NCI-H69 (cell line): Measurements from ENCODE around the gene CACNA1I.

Experiments used
- DNase-seq: peaks from one replicate; lab custom pipeline; 2025; lab: John Stamatoyannopoulos, UW

Gene CACNA1I

DNA sequence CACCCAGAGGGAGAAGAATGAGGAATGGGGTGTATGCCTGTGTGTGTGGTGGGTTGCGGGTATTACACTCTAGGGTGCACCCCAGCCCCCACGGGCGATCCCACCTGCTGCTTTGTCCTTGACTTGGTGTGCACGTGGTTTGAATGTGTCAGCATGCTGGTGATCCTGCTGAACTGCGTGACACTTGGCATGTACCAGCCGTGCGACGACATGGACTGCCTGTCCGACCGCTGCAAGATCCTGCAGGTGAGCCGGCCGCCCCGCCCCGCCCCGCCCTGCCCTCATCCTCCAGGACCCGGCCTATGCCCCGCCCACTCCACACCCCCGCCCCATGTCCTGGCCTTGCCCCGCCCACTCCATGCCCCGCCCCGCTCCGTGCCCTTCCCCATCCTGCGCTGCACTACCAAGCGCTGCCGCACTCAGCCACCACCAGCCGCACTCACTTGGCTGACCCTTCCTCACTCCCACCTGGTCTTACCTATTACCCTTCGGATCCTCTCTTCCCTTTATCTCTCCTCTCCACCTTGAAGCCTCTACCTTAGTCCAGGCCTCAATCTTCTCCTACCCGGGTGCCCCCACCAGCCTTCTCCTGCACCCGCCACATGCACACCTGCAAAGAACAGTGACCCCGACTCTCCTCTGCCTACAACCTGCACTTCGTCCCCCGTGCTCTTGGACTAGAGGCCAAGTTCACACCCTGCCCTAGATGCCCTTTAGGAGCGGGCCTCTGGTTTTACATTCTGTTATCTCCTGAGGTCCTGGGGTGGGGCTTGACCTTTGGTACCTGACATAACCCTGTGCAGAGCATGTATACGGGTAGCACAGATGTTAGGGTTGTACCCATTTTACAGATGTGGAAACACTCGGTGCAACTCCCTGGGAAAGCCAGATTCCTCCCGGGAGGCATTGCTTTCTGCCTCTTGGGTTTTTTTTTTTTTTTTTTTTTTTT lies 27.7 kb downstream of the CACNA1I start:
- peak; percentile 88 for DNase-seq

DNA sequence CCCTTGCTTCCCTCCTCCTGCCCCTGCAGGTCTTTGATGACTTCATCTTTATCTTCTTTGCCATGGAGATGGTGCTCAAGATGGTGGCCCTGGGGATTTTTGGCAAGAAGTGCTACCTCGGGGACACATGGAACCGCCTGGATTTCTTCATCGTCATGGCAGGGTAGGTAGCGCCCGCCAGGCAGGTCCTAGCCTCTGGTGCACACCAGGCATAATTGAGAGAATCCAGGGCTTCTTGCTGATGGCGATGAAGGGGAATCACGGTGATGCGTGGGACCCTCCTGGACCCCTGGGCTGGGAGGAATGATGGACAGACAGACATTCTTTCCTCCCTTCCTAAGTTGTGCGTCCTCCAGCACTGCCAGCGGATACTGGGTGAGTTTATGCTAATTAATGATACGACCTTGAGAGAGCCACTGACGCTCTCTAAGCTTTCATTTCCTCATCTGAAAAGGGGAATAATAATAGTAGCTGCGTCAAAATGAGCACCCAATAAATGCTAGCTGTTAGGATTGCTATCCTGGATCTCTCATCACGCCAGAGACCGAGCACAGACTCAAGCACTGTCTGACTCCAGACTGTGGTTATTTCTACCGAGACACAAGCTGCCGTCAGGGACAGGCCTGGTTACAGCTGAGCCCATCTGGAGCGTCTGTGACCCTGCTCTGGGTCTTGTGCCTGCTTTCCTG lies 30.1 kb downstream of the CACNA1I start:
- no peak for DNase-seq

GRCh38 chr22:39601180-39601535 lies 30.6 kb downstream of the CACNA1I start:
- DNase-seq: no peak

DNA sequence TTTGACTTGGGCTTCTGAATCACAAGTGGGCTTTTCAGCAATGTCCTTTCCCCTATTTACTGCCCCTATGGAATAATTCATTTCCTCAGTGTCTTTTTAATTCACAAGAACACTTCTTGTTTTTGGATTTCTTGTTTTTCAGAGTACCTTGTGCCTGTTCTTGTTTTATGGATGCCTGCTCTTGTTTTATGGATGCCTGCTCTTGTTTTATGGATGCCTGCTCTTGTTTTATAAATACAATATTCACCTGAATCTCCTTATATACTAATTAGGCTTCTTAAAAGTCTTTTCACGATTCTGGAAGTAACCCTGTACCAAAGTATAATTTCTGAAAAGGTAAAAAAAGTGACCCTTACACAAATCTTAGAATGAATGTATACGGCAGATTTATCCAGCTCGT lies 32.8 kb downstream of the CACNA1I start:
- DNase-seq: no peak

DNA sequence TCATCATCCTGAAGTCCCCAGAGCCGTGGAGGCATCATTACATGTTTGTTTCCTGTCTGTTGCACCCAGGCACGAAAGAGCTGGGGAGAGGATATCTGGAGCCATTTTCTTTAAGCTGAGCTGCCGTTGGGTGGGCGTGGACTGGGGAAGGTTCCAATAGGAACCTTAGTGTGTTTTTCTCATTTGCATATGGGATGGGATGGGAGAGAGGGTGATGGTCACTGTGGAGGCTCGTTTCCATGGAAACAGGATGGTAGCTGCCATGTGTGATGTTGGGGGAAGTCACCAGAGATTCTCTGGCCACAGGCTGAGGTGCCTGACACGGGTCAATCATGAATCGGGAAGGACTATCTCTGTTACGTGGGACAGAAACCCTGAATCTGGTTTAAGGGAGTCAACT lies 39.7 kb downstream of the CACNA1I start:
- no peak for DNase-seq

DNA sequence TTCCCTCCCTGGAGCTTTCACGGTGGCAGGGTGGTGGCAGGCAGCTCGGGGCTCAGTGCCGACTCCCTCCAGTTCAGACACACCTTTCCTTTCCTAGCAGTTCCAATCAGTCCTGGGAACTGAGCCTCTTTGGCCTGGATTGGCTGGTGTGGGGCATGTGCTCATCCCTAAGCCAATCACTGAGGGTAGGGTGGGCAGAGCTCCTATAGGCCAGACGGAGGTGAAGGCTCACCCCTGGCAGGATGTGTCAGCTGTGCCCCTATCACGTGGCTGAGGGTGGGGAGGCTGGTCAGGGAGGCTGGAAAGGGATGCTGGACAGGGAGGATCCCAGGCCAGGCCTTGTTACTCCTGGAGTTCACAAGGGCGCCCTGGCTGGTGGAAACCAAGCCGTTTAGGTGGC lies 40.2 kb downstream of the CACNA1I start:
- DNase-seq: no peak

GRCh38 chr22:39611360-39611759 lies 40.8 kb downstream of the CACNA1I start:
- DNase-seq: no peak

- DNase-seq: no peak
These were observed 42.4 kb downstream of the CACNA1I start for GRCh38 chr22:39612811-39613548.

- no peak for DNase-seq
These were observed 43.0 kb downstream of the CACNA1I start for GRCh38 chr22:39613549-39613921.

DNA sequence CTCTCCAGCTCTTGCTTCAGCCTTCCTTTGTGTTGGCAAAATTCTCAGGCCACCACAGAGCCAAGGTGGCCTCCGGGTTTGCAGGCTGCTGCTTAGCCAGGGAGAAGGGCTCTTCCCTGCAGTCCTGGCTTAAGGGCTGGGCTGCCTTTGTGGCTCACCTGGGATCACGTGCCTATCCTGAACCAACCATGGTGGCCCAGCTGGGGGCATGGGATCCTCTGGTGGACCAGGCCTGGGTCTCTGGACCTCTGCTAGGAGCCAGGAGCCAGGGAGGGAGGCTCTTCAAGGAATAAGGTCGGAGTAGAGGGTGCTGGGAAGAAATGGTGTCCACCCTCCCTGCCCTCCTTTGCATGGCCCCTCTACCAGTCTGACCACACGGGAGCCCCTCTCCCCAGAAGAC lies 43.9 kb downstream of the CACNA1I start:
- no peak for DNase-seq

DNA sequence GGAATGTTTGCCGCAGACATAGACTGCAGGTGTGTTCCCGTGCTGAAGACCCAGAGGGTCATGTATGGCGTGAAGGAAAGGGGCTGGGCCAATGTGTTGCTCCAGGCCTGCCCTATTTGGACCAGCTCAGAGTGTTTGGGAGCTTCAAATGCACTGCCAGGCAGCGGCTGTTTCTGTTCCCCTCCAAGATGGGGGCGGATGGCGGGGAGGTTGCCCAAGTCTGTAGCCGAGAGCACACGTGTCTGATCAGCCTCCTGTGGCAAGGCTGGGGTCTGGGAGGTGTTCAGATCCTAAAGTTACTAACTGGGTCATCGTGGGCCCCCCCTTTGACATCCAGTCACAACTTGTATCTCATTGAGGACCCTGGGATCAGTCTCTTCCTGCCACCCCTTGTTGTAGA lies 45.5 kb downstream of the CACNA1I start:
- DNase-seq: no peak

GRCh38 chr22:39616781-39617180 lies 46.2 kb downstream of the CACNA1I start:
- no peak for DNase-seq

DNA sequence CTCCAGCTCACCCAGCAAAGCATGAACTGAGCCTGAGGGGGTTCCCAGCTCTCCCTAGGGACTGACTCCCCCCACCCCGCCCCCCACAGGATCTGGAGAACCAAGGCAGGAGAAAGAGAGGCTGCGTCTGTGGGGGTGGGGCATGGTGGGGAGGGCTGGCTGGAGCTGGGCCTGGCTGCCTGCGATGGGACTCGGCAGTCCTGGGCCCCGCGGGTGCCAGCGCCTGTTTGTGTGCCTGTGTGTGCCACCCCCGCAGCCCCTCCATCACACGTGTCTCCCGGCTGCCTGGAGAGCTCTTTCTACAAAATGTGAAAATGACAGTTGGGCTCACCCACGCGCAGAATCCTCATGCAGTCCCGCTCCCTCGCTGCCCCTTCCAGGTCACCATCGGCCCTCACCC lies 46.8 kb downstream of the CACNA1I start:
- DNase-seq: no peak

DNA sequence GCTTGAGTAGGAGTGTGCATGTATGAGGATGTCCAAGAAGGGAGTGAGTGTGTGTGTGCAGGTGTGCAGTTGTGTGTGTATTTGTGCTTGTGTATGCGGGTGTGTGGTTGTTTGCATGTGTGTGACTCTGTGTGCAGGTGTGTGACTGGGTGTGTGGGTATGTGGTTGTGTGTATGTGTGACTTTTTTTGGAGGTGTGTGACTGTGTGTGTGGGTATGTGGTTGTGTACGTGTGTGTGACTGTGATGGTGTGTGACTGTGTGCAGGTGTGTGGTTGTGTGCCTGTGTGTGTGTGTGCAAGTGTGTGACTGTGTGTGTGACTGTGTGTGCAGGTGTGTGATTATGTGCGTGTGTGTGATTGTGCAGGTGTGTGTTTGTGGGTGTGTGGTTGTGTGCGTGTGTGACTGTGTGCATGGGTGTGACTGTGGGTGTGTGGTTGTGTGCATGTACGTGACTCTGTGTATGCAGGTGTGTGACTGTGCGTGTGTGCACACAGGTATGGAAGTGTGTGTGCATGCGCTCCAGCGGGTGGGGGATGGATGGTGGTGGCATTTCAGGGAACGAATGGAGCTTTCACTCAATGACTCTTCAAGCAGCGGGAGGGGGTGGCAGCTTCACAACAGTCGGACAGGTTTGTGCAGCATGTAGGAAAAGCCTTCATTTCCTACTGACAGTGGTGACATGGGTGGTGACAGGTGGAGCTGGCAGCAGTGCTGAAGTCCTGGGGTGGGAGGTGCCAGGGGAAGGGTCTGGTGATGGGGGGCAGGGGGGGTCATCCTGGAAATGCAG lies 47.6 kb downstream of the CACNA1I start:
- DNase-seq: no peak

DNA sequence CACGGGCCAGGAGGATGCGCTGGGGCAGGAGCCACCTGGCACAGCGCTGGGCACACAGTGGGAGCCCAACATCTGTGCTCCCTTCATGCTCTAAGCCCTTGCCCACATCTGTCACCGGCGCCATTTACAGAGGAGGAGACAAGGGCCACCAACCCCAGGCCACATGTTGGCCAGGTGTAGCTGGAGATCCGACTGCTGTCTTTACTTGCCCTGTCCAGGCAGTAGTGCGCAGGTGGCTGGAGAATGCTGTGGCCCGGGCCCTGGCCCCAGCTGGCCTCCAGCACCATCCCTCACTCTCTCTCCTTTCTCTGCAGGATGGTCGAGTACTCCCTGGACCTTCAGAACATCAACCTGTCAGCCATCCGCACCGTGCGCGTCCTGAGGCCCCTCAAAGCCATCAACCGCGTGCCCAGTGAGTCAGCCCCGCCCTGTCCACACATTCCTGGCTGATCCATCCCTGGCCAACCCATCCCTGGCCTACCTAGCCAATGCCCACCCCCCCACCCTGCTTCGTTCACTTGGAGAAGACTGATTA lies 48.5 kb downstream of the CACNA1I start:
- DNase-seq: no peak

DNA sequence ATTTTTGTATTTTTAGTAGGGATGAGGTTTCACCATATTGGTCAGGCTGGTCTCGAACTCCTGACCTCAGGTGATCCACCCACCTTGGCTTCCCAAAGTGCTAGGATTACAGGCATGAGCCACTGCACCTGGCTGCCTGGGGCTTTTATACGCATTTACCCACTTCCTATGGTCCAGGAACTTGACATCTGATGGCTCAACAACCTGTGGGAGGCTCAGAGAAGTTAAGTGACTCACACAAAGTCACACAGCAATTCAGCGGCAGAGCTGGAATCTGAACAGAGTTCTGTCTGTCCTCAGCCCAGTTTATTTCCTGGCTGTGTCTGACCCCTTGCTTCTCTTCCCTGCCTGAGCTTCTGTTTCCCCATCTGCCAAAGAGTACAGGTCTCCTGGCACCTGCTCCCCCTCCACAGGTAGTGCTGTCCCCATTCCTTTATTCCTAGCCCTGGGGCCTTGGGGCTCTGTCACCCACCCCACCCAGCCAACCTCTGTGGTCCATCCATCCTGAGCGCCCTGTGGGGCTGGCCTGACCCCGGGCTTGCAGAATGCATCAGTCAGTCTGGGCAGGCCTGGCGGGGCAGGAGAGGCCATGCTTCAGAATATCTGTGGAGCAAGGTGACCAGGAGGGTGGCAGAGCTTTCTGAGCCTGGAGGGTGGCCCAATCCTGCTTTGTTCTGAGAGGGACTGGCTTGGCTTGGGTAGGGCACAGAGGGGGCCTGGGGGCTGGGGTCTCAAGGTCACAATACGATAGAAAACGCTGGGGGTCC lies 50.6 kb downstream of the CACNA1I start:
- no peak for DNase-seq

- peak; percentile 18 for DNase-seq
These were observed 51.3 kb downstream of the CACNA1I start for GRCh38 chr22:39621826-39622225.

- DNase-seq: peak; percentile 21
These were observed 52.4 kb downstream of the CACNA1I start for GRCh38 chr22:39622881-39623367.

- no peak for DNase-seq
These were observed 53.3 kb downstream of the CACNA1I start for GRCh38 chr22:39623603-39624500.

GRCh38 chr22:39624501-39624821 lies 53.9 kb downstream of the CACNA1I start:
- no peak for DNase-seq
